NOMO-1 treated with dmso at 0.1 percent for 144 hours (cell line): ENCODE data around the gene UVRAG.
"Not testable (repeated sequence)": the region's sequence is repeated elsewhere in the genome, so short reads cannot be mapped to it uniquely, and the experiment has no call there.

Source experiments
- DNase-seq: peaks from one replicate; lab custom pipeline; 2025; ENCODE audit not compliant: unreplicated experiment; lab: John Stamatoyannopoulos, UW

Gene UVRAG

DNA sequence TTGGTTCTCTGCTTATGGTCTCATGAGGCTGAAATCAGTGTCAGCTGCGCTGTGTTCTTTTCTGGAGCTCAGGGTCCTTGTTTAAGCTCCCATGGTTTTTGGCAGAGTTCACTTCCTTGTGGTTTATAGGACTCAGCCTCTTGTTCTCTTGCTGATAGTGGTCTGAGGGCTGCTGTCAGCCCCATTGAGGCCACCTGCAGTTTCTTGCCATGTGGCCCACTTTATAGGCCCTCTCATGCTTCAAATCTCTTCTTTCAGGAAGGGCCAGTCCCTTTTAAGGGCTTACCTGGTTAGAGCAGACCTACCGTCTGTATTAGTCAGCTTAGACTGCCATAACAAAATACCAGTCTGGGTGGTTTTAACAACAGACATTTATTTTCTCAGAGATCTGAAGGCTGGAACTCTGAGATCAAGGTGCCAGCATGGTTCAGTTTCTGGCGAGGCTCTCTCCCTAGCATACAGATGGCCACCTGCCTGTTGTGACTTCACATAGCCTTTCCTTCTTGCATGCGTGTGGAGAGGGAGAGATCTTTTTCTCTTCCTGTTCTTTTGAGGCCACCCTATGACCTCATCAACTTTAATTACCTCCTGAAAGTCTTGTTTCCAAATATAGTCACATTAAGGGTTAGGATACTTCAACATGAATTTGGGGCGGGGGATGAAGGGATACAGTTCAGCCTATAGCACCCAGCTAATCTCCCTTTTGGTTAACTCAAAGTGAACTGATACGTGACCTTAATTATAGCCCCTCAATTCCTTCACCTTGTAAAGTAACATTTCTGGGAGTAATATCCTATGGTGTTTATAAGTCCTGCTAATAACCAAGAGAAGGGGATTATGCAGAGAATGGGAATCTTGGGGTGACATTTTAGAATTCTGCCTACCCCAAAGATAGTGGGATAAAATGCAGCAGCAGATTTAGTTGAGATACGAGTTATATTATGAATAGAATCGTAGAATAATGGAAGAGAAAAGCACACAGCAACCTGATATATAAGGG lies 131.8 kb downstream of the UVRAG start:
- no peak for DNase-seq

DNA sequence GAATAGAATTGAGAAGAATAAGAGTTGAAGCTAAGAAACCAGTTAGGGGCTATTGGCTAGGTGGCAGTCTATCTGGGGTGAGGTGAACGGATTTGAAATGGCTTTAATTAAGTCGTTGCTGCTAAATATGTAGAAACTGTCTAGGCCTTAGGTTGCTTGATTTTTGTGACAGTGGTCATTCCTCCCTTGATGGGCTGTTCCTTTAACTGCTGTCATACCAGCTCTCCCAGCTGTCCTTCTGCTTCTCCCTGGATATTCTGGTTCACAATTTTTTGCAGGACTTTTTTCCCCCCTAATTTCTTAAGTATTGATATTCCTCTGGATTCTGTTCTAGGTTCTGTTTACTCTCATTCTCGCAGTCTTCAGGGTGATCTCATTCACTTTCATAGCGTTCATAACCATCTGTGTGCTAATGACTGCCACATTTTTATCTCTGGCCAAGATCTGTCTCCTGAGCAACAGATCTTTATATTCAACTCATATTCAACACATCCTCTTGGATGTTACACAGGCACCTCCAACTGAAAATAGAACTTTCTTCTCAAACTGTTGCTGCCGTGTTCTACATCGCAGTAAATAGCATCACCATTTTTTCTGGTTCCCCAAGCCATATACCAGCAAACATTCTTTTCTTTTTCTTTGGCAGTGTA lies 134.1 kb downstream of the UVRAG start:
- DNase-seq = no peak

DNA sequence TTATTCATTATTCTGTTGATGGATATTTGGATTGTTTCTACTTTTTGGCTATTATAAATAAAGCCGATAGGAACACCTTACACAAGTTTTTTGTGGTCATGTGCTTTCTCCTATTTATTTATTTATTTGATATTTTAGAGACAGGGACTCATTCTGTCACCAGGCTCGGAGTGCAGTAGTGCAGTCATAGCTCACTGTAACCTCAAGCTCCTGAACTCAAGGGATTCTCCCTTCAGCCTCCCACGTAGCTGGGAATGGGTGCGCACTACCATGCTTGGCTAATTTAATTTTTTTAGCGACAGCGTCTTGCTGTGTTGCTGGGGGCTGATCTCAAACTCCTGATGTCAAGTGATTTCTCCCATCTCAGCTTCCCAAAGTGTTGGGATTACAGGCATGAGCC lies 135.1 kb downstream of the UVRAG start:
- DNase-seq = no peak

DNA sequence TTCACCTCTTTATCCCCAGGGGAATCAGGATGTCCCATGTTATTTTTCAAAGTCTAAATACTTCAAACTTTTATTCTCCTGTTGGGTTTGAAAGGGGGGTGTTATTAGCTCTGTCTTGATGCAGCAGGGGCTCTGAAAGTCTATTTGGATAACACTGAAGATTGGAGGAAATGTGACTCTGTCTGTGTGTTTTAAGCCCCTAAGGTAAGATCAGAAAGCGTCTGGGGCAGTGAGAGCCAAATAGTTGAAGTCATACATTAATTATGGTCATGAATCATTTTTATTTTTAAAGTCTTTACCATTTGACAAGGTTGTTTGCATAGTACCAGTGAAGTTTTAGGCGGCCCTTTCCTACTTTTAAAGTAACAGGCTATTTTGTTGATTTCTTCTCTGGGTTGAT lies 139.0 kb downstream of the UVRAG start:
- DNase-seq = no peak

DNA sequence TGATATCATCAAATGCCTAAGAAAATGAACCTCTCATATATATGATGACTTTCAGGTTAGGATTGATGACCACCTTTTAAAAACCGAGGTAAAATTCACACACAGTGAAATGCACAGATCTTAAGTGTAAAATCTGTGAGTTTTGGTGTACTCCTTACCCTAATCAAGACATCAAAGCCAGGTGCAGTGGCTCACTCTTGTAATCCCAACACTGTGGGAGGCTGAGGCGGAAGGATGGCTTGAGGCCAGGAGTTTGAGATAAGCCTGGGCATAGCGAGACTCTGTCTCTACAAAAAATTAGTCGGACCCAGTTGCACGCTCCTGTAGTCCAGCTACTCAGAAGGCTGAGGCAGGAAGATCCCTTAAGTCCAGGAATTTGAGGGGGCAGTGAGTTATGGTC lies 140.4 kb downstream of the UVRAG start:
- DNase-seq = no peak

DNA sequence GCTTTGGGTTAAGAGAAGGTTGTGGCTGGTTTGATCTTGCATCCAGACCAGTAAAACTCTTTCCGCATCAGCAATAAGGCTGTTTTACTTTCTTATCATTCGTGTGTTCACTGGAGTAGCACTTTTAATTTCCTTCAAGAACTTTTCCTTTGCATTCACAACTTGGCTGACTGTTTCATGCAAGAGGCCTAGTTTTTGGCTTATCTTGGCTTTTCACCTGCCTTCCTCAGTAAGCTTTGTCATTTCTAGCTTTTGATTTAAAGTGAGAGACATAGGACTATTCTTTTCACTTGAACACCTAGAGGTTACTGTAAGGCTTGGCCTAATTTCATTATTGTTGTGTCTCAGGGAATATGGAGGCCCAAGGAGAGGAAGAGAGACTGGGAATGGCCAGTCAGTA lies 144.5 kb downstream of the UVRAG start:
- DNase-seq = no peak

DNA sequence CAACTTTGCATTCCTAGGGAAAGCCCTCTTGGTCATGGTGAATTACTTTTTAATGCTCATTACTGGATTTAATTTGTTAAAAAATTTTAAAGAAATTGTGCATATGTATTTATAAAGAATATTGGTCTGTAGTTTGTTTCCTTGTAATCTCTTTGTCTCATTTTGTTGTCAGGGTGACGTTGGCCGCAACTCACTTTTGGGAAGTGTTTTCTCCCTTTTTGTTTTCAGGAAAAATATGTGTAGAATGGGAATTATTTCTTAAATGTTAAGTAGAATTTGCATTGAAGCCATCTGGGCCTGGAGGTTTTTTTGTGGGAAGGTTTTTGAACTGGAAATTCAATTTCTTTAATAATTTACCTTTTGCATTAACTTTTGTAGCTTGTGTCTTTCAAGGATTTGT lies 149.1 kb downstream of the UVRAG start:
- DNase-seq = no peak

DNA sequence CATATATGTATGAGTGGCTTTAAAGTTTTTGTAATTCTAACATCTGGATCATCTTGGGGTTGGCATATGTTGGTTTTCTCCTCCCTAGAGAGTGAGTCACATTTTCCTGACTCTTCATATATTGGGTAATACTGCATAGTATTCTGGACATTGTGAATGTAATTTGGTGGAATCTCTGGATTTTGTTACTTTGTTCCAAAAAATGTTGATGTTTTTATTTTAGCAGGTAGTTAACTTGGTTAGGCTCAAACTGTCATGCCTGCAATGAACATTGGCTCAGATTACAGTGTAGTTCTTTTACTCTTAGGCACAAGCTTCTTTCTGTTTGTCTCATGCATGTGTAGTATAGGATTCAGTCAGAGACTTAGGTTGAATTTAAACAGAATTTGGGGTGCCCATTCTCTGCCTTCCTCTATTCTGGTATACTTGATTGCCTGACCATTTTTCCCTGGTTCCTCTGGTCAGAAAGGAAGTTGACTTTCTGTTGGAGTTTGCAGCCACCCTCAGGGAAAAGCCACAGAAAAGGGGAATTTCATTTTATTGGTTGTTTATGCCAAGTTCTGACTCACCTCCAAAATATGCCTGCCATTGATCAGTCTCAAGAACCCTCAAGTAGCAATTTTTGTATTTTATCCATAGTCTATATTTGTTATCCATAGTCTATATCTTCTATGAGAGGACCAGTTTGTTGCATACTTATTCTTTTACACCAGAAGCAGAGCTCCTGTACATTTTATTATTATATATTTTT lies 151.7 kb downstream of the UVRAG start:
- DNase-seq = no peak

DNA sequence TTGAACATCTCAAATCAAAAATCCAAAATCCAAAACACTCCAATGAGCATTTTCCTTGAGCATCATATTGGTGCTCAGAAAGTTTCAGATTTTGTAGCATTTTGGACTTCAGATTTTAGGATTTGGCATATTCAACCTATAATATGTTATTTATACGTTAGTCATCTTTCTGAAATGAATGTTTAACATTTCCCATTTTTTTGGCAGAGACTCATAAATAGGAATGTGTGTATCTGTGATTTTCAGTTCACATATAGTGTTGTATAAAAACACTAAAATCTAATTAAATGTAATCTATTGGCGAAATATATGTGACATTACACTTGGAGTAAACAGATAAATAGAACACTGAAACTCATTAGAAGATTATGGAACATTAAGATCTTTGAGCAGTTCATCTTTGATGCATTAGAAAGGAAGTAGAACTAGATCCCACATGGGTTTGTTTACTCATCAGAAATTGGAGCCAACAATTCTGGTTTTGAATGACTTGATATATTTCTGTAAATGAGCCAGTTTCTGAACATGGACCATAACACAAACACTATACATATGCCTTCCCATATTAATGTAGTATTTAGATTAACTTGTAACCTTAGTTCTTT lies 153.1 kb downstream of the UVRAG start:
- no peak for DNase-seq

DNA sequence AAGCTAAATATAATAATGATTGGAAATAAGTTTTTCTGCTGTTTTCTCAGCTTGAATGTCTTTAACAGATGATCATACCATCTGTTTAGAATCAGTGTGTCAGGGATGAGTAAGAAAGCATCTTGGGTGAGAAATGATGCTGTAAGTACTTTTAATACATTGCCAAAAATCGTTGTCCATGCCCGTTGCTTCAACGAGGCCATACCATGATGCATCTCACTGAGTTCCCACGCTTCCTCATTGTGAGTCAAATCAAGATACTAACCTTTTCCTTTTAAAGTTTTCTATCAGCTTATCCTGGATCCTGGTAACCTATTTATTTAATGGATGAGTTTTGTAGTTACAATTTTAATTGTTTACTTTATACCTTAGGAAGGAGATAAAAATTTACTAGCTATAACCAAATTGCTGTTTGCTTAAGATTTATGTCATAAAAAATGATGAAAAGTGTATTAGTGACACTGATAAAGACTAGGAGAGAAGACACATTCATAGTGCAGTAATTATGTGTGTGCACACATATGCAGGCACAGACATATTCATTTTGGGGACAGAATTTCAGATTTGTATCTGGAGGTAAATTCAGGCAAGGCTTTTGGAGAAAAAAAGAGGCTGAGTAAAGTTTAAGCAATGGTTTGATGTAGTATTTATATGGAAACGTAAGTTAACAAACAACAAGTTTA lies 154.8 kb downstream of the UVRAG start:
- DNase-seq = no peak

DNA sequence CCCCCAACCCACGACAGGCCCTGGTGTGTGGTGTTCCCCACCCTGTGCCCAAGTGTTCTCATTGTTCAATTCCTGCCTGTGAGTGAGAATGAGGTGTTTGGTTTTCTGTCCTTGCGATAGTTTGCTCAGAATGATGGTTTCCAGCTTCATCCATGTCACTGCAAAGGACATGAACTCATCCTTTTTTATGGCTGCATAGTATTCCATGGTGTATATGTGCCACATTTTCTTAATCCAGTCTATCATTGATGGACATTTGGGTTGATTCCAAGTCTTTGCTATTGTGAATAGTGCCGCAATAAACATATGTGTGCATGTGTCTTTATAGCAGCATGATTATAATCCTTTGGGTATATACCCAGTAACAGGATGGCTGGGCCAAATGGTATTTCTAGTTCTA lies 158.7 kb downstream of the UVRAG start:
- DNase-seq = not testable (repeated sequence)

DNA sequence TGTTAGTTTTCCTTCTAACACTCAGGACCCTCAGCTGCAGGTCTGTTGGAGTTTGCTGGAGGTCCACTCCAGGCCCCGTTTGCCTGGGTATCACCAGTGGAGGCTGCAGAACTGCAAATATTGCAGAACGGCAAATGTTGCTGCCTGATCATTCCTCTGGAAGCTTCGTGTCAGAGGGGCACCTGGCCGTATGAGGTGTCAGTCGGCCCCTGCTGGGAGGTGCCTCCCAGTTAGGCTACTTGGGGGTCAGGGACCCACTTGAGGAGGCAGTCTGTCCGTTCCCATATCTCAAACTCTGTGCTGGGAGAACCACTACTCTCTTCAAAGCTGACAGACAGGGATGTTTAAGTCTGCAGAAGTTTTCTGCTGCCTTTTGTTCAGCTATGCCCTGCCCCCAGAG lies 164.1 kb downstream of the UVRAG start:
- DNase-seq = not testable (repeated sequence)

DNA sequence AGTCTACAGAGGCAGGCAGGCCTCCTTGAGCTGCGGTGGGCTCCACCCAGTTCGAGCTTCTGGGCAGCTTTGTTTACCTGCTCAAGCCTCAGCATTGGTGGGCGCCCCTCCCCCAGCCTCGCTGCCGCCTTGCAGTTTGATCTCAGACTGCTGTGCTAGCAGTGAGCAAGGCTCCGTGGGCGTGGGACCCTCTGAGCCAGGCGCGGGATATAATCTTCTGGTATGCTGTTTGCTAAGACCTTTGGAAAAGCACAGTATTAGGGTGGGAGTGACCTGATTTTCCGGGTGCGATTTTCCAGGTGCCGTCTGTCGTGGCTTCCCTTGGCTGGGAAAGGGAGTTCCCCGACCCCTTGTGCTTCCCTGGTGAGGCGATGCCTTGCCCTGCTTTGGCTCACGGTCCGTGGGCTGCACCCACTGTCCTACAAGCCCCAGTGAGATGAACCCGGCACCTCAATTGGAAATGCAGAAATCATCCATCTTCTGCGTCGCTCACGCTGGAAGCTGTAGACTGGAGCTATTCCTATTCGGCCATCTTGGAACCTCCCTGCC lies 164.5 kb downstream of the UVRAG start:
- not testable (repeated sequence) for DNase-seq

DNA sequence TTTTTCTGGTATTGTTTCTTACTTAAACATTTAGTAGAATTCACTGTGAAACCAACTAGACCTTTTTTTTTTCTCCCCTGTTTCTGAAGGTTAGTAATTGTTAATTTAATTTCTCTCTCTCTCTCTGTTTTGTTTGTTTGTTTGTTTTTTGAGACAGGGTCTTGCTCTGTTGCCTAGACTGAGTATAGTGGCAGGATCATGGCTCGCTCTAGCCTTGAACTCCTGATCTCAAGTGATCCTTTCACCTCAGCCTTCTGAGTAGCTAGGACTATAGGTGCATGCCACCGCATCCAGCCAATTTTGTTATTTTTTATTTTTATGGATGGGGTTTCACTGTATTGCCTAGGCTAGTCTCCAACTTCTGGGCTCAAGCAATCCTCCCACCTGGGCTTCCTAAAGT lies 165.0 kb downstream of the UVRAG start:
- DNase-seq = no peak

DNA sequence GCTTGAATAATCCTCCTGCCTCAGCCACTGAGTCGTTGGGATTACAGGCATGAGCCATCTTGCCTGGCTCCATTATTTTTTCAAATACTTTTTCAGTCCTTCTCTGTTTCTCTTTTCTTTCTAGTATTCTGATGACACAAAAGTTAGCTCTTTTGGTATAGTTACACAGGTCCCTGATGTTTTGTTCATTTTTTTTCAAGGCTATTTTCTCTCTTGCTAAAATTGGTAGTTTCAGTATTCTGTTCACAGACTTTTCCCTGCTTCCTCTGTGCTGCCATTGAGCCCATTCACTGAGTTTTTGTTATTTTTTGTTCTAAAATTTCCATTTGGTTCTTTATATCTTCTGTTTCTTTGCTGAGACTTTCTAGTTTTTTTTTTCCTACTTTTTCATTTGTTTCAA lies 166.5 kb downstream of the UVRAG start:
- no peak for DNase-seq

DNA sequence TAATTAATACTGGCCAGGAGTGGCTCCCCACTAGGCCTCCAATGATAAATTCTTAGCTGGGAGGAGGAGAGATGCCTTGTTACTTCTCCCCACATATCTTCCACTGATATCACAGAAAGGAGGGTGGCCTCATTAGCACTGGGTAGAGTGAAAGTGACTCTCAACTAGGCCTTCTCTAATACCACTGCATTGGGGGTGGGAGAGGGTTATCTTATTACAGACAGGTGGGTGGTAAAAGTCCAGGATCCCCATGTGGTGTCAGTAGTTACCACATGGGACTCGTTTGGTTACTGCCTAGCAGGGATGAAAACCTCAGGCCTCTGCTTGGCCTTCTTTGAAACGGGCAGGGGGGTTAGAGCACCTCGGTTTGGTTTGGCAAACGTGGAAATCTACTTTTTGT lies 167.3 kb downstream of the UVRAG start:
- DNase-seq = no peak

DNA sequence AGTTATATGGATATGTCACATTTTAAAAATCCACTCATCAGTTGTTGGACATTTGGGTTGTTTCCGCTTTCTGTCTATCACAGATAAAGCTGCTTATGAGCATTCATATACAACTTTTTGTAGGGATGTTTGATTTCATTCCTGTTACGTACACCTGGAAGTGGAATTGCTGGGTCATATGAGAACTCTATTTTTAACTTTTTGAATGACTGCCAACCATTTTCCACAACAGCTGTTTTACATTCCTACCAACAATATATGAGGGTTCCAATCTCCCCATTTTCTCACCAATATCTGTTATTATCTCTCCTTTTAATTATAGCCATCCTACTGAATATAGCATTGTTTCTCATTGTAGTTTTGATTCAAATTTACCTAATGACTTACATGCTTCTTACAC lies 172.0 kb downstream of the UVRAG start:
- DNase-seq = no peak

DNA sequence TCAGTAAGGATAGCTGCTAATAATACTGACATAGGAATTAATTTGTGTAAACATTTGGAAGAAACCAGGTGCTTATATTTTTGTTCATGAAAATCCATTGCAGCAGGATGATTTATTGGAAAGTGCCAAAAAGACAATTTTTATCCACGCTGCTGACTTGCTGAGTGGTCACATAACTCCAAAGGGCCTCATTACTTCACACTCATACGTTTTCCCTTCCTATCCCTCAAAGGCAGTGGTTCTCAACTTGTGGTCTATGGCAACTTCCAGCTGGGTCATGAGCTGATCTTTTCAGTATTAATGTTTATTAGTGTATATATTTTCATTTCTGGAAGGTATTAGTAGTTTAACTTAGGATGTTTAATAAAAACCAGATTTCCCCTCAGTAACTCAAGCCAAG lies 178.1 kb downstream of the UVRAG start:
- DNase-seq = no peak

DNA sequence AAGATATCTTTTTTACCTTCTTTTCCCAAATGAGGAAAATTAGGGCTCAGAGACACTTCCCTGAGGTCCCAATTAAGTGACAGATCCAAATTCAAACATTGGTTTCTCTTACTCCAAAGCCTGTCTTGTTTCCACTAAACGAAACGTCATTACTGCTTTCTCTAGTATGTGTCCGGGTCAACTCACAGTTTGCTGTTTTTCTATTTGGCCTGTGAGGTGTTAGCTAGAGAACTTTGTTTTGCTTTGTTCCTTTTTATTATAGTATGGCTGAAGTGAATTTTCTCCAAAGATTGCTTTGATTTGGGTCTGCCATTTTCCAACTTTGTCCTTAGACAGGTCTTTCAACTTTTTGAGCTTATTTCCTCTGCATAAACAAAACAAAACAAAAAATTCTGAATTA lies 179.6 kb downstream of the UVRAG start:
- DNase-seq = no peak
